HCT116 (cell line): Measurements from ENCODE around the gene CAPN3. TPM values are rescaled to one million over a fixed set of nuclear protein-coding genes. Genes with fewer than 3 reads are reported as not detected.

Experiments used
- ATAC-seq: fragments of 200-7000 bp; cut with Tn5 transposase; 2 replicates; pipeline ENCODE4 v1.9.1; 2020; ENCODE audit warnings: mild to moderate bottlenecking, moderate library complexity
- BruUV-seq: library from RNA; stranded (reverse); fragments of 400-500 nt; replicated peaks from 2 replicates; lab custom pipeline; 2021; lab: Mats Ljungman, UMichigan
- CTCF ChIA-PET: fragments of 300-600 bp; sonication (Branson Sonifier 250); formaldehyde crosslinking; loops from one replicate; lab custom pipeline; 2021; ENCODE audit warnings: antibody characterized with exemption; lab: Charles Lee
- POLR2A ChIA-PET: fragments of 300-600, 350-600 bp; sonication (Branson Sonifier 250); formaldehyde crosslinking; loops from one replicate; lab custom pipeline; 2021; ENCODE audit warnings: antibody characterized with exemption; lab: Charles Lee
- RAD21 ChIA-PET, 2 experiments: fragments of 300-600 bp; sonication (Branson Sonifier 250); formaldehyde crosslinking; loops; one replicate each; lab custom pipeline; 2023; ENCODE audit warnings: low total read pairs in 2 of 2; ENCODE audit not compliant: uncharacterized antibody in 2 of 2, unreplicated experiment in 2 of 2, low non-redundant PET in 1 of 2; lab: Charles Lee
- DNase-seq: peaks from one replicate; pipeline ENCODE4 v3.0.0-alpha.2; 2010; ENCODE audit warnings: low read depth, low spot score
- H2AFZ ChIP-seq: fragments of 200-600 bp; shearing (Covaris generic), sonication (generic); 2 replicates; pipeline ENCODE4 v1.6.1; 2017; ENCODE audit warnings: low read depth, mixed run types, mixed read lengths, antibody characterized with exemption, low read length; ENCODE audit not compliant: poor library complexity, severe bottlenecking
- H3K27ac ChIP-seq: 2 replicates; pipeline ENCODE4 v1.5.1; 2012; ENCODE audit warnings: low read depth, low read length
- H3K27me3 ChIP-seq: fragments of 200-600 bp; sonication (generic); 2 replicates; pipeline ENCODE4 v1.6.1; 2016; ENCODE audit warnings: mixed run types, low read length, mixed read lengths; ENCODE audit not compliant: insufficient read depth
- H3K36me3 ChIP-seq, 2 experiments: fragments of 200-500 bp in 1 of 2; fragments of 200-600 bp in 1 of 2; sonication (Bioruptor generic) in 1 of 2; sonication (generic) in 1 of 2; 2 replicates each; pipeline versions ENCODE4 v1.5.1 to v1.6.1; 2014 to 2016; ENCODE audit warnings: low read length in 2 of 2, inconsistent platforms in 1 of 2, mixed read lengths in 1 of 2, mixed run types in 1 of 2; ENCODE audit not compliant: insufficient read depth in 2 of 2, control insufficient read depth in 1 of 2
- H3K4me1 ChIP-seq, 2 experiments: fragments of 200-600 bp in 1 of 2; sonication (generic) in 1 of 2; 2 replicates each; pipeline versions ENCODE4 v1.5.1 to v1.6.1; 2012 to 2017; ENCODE audit warnings: low read length in 2 of 2, inconsistent platforms in 1 of 2, mild to moderate bottlenecking in 1 of 2, mixed read lengths in 1 of 2, mixed run types in 1 of 2, moderate library complexity in 1 of 2; ENCODE audit not compliant: insufficient read depth in 2 of 2, control insufficient read depth in 1 of 2
- H3K4me2 ChIP-seq: fragments of 200-600 bp; sonication (generic); 2 replicates; pipeline ENCODE4 v1.6.1; 2017; ENCODE audit warnings: mixed run types, low read length, mixed read lengths
- H3K4me3 ChIP-seq, 2 experiments: fragments of 200-600 bp in 1 of 2; sonication (generic) in 1 of 2; replicated peaks in 1 of 2; 2 replicates each; pipeline ENCODE4 v1.5.1; 2011 to 2016; ENCODE audit warnings: low read length in 2 of 2, control low read depth in 1 of 2, low read depth in 1 of 2, mild to moderate bottlenecking in 1 of 2, mixed read lengths in 1 of 2, mixed run types in 1 of 2
- H3K79me2 ChIP-seq: fragments of 200-600 bp; sonication (generic); 2 replicates; pipeline ENCODE4 v1.6.1; 2017; ENCODE audit warnings: mild to moderate bottlenecking, mixed run types, low read length, moderate library complexity, mixed read lengths; ENCODE audit not compliant: insufficient read depth
- H3K9ac ChIP-seq: fragments of 200-600 bp; sonication (generic); 2 replicates; pipeline ENCODE4 v1.6.1; 2016; ENCODE audit warnings: low read length, mixed read lengths
- H3K9me2 ChIP-seq: fragments of 200-600 bp; sonication (generic), shearing (Covaris generic); 2 replicates; pipeline ENCODE4 v1.6.1; 2017; ENCODE audit warnings: mixed run types, mild to moderate bottlenecking, moderate library complexity; ENCODE audit not compliant: insufficient read depth
- H3K9me3 ChIP-seq, 2 experiments: fragments of 200-500 bp in 1 of 2; fragments of 200-600 bp in 1 of 2; sonication (Bioruptor generic) in 1 of 2; sonication (generic) in 1 of 2; 2 replicates each; pipeline ENCODE4 v1.6.1; 2014 to 2017; ENCODE audit warnings: low read length in 2 of 2, mixed read lengths in 2 of 2, inconsistent platforms in 1 of 2, low read depth in 1 of 2, mild to moderate bottlenecking in 1 of 2, mixed run types in 1 of 2, moderate library complexity in 1 of 2; ENCODE audit not compliant: control insufficient read depth in 1 of 2, insufficient read depth in 1 of 2
- H4K20me1 ChIP-seq: fragments of 200-600 bp; sonication (generic), shearing (Covaris generic); 2 replicates; pipeline ENCODE4 v1.6.1; 2017; ENCODE audit warnings: mixed run types, mild to moderate bottlenecking, moderate library complexity; ENCODE audit not compliant: insufficient read depth
- CBX3 ChIP-seq: IDR thresholded peaks from 2 replicates; pipeline ENCODE4 v1.6.1; 2012; ENCODE audit warnings: low read depth
- EGR1 ChIP-seq: IDR thresholded peaks from 2 replicates; pipeline ENCODE4 v1.6.1; 2012; ENCODE audit warnings: low read depth
- ELF1 ChIP-seq: IDR thresholded peaks from 2 replicates; pipeline ENCODE4 v1.6.1; 2012; ENCODE audit warnings: low read depth, borderline replicate concordance
- EZH2phosphoT487 ChIP-seq: fragments of 200-600 bp; IDR thresholded peaks from 2 replicates; pipeline ENCODE4 v1.6.1; 2018; ENCODE audit warnings: antibody characterized with exemption, borderline replicate concordance
- FOSL1 ChIP-seq: IDR thresholded peaks from 2 replicates; pipeline ENCODE4 v1.6.1; 2012; ENCODE audit warnings: low read depth
- JUND ChIP-seq: IDR thresholded peaks from 2 replicates; pipeline ENCODE4 v1.6.1; 2012
- POLR2A ChIP-seq: IDR thresholded peaks from 2 replicates; pipeline ENCODE4 v1.7.0; 2011; ENCODE audit warnings: borderline replicate concordance; ENCODE audit not compliant: insufficient read depth, insufficient read length; ENCODE audit errors: extremely low read depth
- POLR2AphosphoS5 ChIP-seq: IDR thresholded peaks from 2 replicates; pipeline ENCODE4 v1.6.1; 2011; ENCODE audit warnings: mild to moderate bottlenecking, low read depth, low read length, moderate library complexity
- RAD21 ChIP-seq: IDR thresholded peaks from 2 replicates; pipeline ENCODE4 v1.6.1; 2012; ENCODE audit warnings: low read depth, mild to moderate bottlenecking
- SRF ChIP-seq: IDR thresholded peaks from 2 replicates; pipeline ENCODE4 v1.6.1; 2012; ENCODE audit warnings: low read depth
- YY1 ChIP-seq: IDR thresholded peaks from 2 replicates; pipeline ENCODE4 v1.6.1; 2011; ENCODE audit warnings: low read length, low read depth, moderate library complexity, mild to moderate bottlenecking; ENCODE audit not compliant: insufficient replicate concordance; ENCODE audit errors: extremely low read depth
- ZFX ChIP-seq: fragments of 450-650 bp; IDR thresholded peaks from 2 replicates; pipeline ENCODE4 v1.6.1; 2017
- intact Hi-C: fragments of 100-400 bp; cut with micrococcal nuclease; formaldehyde crosslinking; loops from 2 replicates; pipeline ENCODE4 v1.10.0; 2022
- total RNA-seq: library from RNA; stranded (reverse); gene quantifications from one replicate; pipeline ENCODE4 v1.2.1, GENCODE V29; 2021; ENCODE audit not compliant: unreplicated experiment
- TF ChIP-seq, protein P1 (sequence below): IDR thresholded peaks from 2 replicates; pipeline ENCODE4 v1.6.1; 2011; ENCODE audit warnings: mild to moderate bottlenecking, low read length, moderate library complexity; ENCODE audit not compliant: insufficient replicate concordance; ENCODE audit errors: extremely low read depth
- TF ChIP-seq, protein P2 (sequence below): IDR thresholded peaks from 2 replicates; pipeline ENCODE4 v1.6.1; 2012

CAPN3 gene
- total RNA-seq, 1 experiment from 2014 or later: 1.8 TPM

DNA sequence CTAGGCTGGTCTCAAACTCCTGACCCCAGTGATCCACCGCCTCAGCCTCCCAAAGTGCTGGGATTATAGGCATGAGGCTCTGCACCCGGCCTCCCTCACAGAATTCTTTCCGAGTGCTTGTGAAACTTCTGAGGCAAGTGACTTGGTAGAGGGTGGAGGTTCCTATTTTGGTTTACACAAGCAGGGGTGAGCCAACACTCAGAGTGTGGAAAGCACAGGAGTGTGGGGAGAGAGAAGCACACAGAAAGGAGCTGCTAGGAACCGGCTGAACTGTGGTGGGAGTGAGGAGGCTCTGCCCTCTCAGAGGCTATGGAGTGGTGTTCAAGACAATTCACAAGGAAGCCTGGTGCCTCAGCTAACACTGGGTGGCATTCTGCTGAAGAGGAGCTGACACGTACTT lies 7.7 kb downstream of the CAPN3 start:
- TF ChIP-seq, protein P1, sequence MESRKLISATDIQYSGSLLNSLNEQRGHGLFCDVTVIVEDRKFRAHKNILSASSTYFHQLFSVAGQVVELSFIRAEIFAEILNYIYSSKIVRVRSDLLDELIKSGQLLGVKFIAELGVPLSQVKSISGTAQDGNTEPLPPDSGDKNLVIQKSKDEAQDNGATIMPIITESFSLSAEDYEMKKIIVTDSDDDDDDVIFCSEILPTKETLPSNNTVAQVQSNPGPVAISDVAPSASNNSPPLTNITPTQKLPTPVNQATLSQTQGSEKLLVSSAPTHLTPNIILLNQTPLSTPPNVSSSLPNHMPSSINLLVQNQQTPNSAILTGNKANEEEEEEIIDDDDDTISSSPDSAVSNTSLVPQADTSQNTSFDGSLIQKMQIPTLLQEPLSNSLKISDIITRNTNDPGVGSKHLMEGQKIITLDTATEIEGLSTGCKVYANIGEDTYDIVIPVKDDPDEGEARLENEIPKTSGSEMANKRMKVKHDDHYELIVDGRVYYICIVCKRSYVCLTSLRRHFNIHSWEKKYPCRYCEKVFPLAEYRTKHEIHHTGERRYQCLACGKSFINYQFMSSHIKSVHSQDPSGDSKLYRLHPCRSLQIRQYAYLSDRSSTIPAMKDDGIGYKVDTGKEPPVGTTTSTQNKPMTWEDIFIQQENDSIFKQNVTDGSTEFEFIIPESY: no peak
- TF ChIP-seq EGR1 (no peak), CBX3 (no peak), POLR2AphosphoS5 (no peak), RAD21 (no peak)
- POLR2A ChIA-PET: interaction anchor here (1.2 kb wide), 1 partner anchor 94 kb away, joined by 3 read pairs; the partner anchor contains the start of genes GANC and TMEM87A
- RAD21 ChIA-PET: no interaction called here

DNA sequence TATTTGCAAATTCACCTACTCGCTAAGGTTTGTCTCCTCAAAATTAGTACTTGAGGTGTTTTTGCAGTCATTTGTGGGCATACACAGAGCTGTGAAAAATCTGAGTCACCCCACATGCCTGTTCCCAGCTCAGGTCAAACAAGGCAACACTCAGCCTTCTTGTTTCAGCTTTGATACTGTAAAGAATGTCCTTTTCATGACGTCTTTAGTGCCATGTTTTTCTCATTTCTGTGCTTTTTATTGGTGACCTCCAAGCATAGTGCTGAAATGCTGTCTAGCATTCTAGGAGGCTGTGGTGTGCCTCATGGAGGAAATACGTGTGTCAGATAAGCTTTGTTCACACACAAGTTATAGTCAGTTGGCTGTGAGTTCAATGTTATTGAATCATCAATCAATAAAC lies 8.8 kb downstream of the CAPN3 start:
- ATAC-seq: no peak
- intact Hi-C loops: no loop called here
- no peak overlapping the region for H3K9ac ChIP-seq
- no peak overlapping the region for H3K4me3 ChIP-seq
- no peaks in the 10 kb centered on the region for H3K27me3 ChIP-seq
- no peak for DNase-seq
- no peak overlapping the region for H3K4me2 ChIP-seq
- no peak overlapping the region for H2AFZ ChIP-seq
- TF ChIP-seq ELF1: no peak
- TF ChIP-seq, protein P2, sequence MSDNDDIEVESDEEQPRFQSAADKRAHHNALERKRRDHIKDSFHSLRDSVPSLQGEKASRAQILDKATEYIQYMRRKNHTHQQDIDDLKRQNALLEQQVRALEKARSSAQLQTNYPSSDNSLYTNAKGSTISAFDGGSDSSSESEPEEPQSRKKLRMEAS: no peak
- TF ChIP-seq SRF: no peak
- no peak for TF ChIP-seq CBX3
- TF ChIP-seq ZFX: no peak
- no peak for TF ChIP-seq EZH2phosphoT487
- no peak for TF ChIP-seq POLR2A
- TF ChIP-seq FOSL1: no peak
- no peak for TF ChIP-seq YY1
- TF ChIP-seq JUND: no peak
- no peak for TF ChIP-seq POLR2AphosphoS5
- H3K9me3 ChIP-seq: no peaks in the 10 kb centered on the region
- H3K27ac ChIP-seq: no peak overlapping the region
- POLR2A ChIA-PET: interaction anchor here (0.6 to 1.2 kb wide), 2 partner anchors 95 to 1234 kb away, joined by 3 to 4 read pairs; partner anchors contain the start of genes GANC and TMEM87A
- H3K4me1 ChIP-seq: peaks cover 3 to 10% of the 10 kb centered on the region in 2 experiments; a peak in 3 of 4 replicates
- no TSS peak for BruUV-seq
- CTCF ChIA-PET: interaction anchor here (1.1 to 1.7 kb wide), 2 partner anchors 17 to 31 kb away, joined by 4 to 5 read pairs; no protein-coding TSS in a partner anchor
- no peaks in the 10 kb centered on the region for H3K36me3 ChIP-seq
- RAD21 ChIA-PET: no interaction called here
- H4K20me1 ChIP-seq: no peaks in the 10 kb centered on the region
- H3K79me2 ChIP-seq: no peaks in the 10 kb centered on the region
- H3K9me2 ChIP-seq: no peaks in the 10 kb centered on the region

More for the DNA sequence above, 7.7 kb downstream of the CAPN3 start:
- CTCF ChIA-PET: interaction anchor here (1.7 kb wide), 1 partner anchor 18 kb away, joined by 5 read pairs; no protein-coding TSS in a partner anchor
- H3K79me2 ChIP-seq: no peaks in the 10 kb centered on the region
- no TSS peak for BruUV-seq
- no peak overlapping the region for H2AFZ ChIP-seq
- H3K9me2 ChIP-seq: no peaks in the 10 kb centered on the region
- no peak overlapping the region for H3K27ac ChIP-seq
- no peaks in the 10 kb centered on the region for H3K36me3 ChIP-seq
- no peak overlapping the region for H3K4me2 ChIP-seq
- no peak overlapping the region for H3K4me3 ChIP-seq
- no peak for ATAC-seq
- no peaks in the 10 kb centered on the region for H3K9me3 ChIP-seq
- DNase-seq: no peak
- H3K27me3 ChIP-seq: no peaks in the 10 kb centered on the region
- H3K4me1 ChIP-seq: peaks cover 3 to 10% of the 10 kb centered on the region in 2 experiments; a peak in 3 of 4 replicates
- intact Hi-C loops: no loop called here
- no peaks in the 10 kb centered on the region for H4K20me1 ChIP-seq
- no peak overlapping the region for H3K9ac ChIP-seq
